ENCODE data around the gene LPP. TPM values are rescaled to one million over a fixed set of nuclear protein-coding genes. Genes with fewer than 3 reads are reported as not detected.
"Not testable (repeated sequence)": the region's sequence is repeated elsewhere in the genome, so short reads cannot be mapped to it uniquely, and the experiment has no call there.

Gene LPP
- total RNA-seq, 1 experiment from 2014 or later = 264 TPM

DNA sequence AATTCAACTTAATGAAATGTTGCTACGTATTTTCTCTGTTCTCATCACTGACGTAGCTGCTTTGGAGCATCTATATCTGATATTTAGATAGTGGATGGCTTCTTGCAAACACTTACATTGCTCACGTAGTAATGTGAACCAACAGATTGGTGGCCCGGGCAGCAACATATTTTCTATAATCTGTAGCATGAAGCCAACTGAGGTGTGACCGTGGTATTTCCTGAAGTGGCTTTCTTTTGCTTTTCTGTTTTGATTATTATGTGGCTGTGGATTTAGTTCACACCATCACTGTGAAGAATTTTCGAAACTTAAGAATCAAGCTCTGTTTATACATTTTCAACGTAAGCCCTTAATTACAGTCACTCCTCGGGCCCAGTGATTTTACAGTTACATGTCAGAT is 288.5 kb downstream of the LPP start:
- TF ChIP-seq, protein P1, sequence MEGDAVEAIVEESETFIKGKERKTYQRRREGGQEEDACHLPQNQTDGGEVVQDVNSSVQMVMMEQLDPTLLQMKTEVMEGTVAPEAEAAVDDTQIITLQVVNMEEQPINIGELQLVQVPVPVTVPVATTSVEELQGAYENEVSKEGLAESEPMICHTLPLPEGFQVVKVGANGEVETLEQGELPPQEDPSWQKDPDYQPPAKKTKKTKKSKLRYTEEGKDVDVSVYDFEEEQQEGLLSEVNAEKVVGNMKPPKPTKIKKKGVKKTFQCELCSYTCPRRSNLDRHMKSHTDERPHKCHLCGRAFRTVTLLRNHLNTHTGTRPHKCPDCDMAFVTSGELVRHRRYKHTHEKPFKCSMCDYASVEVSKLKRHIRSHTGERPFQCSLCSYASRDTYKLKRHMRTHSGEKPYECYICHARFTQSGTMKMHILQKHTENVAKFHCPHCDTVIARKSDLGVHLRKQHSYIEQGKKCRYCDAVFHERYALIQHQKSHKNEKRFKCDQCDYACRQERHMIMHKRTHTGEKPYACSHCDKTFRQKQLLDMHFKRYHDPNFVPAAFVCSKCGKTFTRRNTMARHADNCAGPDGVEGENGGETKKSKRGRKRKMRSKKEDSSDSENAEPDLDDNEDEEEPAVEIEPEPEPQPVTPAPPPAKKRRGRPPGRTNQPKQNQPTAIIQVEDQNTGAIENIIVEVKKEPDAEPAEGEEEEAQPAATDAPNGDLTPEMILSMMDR (IDR thresholded peaks at IDR 0.05; ENCODE audit: unreplicated experiment) = no peak
- H3K27me3 Mint-ChIP-seq (ENCODE audit: unreplicated experiment) = no peaks in the 10 kb centered on the region
- peaks cover 30% of the 10 kb centered on the region for H3K4me1 Mint-ChIP-seq (ENCODE audit: low read depth, unreplicated experiment)
- no peak overlapping the region for H3K27ac Mint-ChIP-seq (ENCODE audit: unreplicated experiment)
- no peak for DNase-seq
- no peak overlapping the region for H3K4me3 Mint-ChIP-seq (ENCODE audit: low read depth, unreplicated experiment)
- no TSS peak for BruUV-seq (replicated peaks)
- H3K36me3 Mint-ChIP-seq (ENCODE audit: insufficient read depth, unreplicated experiment) = peaks cover 4% of the 10 kb centered on the region
- intact Hi-C loops (cut with micrococcal nuclease; ENCODE audit: unreplicated experiment) = no loop called here
- H3K9me3 Mint-ChIP-seq (ENCODE audit: low read depth, unreplicated experiment) = no peaks in the 10 kb centered on the region
- CTCF ChIA-PET = no interaction called here

DNA sequence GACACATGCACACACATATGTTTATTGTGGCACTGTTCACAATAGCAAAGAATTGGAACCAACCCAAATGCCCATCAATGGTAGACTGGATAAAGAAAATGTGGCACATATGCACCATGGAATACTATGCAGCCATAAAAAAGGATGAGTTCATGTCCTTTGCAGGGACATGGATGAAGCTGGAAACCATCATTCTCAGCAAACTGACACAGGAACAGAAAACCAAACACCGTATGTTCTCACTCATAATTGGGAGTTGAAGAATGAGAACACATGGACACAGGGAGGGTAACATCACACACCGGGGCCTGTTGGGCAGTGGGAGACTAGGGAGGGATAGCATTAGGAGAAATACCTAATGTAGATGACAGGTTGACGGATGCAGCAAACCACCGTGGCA is 291.2 kb downstream of the LPP start:
- intact Hi-C loops (cut with micrococcal nuclease; ENCODE audit: unreplicated experiment); H3K9me3 Mint-ChIP-seq (ENCODE audit: low read depth, unreplicated experiment): not testable (repeated sequence)

DNA sequence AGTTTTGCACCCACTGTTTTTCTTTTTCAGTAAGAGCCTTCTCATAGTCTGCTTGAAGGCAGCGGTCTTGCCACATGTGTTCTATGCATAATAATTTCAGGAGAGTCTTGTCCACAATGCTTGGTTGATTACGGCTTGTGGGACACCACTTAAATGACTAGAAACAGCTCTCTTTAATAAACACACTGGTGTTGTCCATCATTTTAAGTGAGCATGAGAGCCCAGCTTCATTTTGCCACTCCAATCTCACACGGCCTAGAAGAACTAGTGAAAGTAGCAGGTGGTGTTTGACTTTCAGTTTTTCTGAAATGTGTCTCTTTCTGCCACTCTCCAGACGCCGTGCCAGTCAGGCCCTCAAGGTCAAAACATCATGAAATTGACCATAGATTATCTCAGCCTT is 292.1 kb downstream of the LPP start:
- CTCF ChIA-PET = no interaction called here
- Mint-ChIP-seq H3K4me3 (ENCODE audit: low read depth, unreplicated experiment) (no peak overlapping the region), H3K27ac (ENCODE audit: unreplicated experiment) (no peak overlapping the region), H3K4me1 (ENCODE audit: low read depth, unreplicated experiment) (no peaks in the 10 kb centered on the region), H3K27me3 (ENCODE audit: unreplicated experiment) (no peaks in the 10 kb centered on the region), H3K36me3 (ENCODE audit: insufficient read depth, unreplicated experiment) (no peaks in the 10 kb centered on the region), H3K9me3 (ENCODE audit: low read depth, unreplicated experiment) (no peaks in the 10 kb centered on the region)
- no TSS peak for BruUV-seq (replicated peaks)
- DNase-seq = no peak
- TF ChIP-seq, protein P1 (IDR thresholded peaks at IDR 0.05; ENCODE audit: unreplicated experiment) = no peak
- intact Hi-C loops (cut with micrococcal nuclease; ENCODE audit: unreplicated experiment) = no loop called here

More for the DNA sequence above, 291.2 kb downstream of the LPP start:
- H3K4me3 Mint-ChIP-seq (ENCODE audit: low read depth, unreplicated experiment); H3K4me1 Mint-ChIP-seq (ENCODE audit: low read depth, unreplicated experiment); BruUV-seq (replicated peaks); CTCF ChIA-PET; H3K27me3 Mint-ChIP-seq (ENCODE audit: unreplicated experiment); DNase-seq; H3K27ac Mint-ChIP-seq (ENCODE audit: unreplicated experiment); H3K36me3 Mint-ChIP-seq (ENCODE audit: insufficient read depth, unreplicated experiment): not testable (repeated sequence)

DNA sequence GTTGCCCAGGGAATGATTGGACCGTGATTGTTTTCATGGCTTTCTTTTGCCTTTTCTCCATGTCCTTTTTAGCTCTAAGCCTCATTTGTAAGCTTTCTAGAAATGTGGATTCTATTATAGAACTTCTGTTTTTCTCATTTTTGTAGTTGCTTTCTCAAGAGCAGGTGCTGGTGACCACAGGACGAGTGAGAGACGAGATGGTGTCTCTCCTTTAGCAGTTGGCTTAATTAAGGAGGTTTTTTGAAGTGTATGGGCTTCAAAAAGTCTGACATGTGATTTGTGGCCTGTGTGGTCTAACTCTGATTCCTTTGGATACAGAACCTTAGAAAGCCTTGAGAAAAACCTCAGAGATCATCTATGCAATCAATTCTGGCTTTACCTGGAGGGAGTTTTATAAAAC is 292.8 kb downstream of the LPP start:
- Mint-ChIP-seq H3K4me3 (ENCODE audit: low read depth, unreplicated experiment) (no peak overlapping the region), H3K27me3 (ENCODE audit: unreplicated experiment) (no peaks in the 10 kb centered on the region), H3K36me3 (ENCODE audit: insufficient read depth, unreplicated experiment) (no peaks in the 10 kb centered on the region), H3K4me1 (ENCODE audit: low read depth, unreplicated experiment) (no peaks in the 10 kb centered on the region), H3K27ac (ENCODE audit: unreplicated experiment) (no peak overlapping the region), H3K9me3 (ENCODE audit: low read depth, unreplicated experiment) (no peaks in the 10 kb centered on the region)
- TF ChIP-seq, protein P1 (IDR thresholded peaks at IDR 0.05; ENCODE audit: unreplicated experiment) = no peak
- intact Hi-C loops (cut with micrococcal nuclease; ENCODE audit: unreplicated experiment) = no loop called here
- no peak for DNase-seq
- BruUV-seq (replicated peaks) = no TSS peak
- CTCF ChIA-PET = interaction anchor here (0.6 to 0.7 kb wide), 2 partner anchors 148 to 282 kb away, joined by 3 read pairs; no protein-coding TSS in a partner anchor

- CTCF ChIA-PET = no interaction called here
- no peak overlapping the region for H3K27ac Mint-ChIP-seq (ENCODE audit: unreplicated experiment)
- no TSS peak for BruUV-seq (replicated peaks)
- TF ChIP-seq, protein P1 (IDR thresholded peaks at IDR 0.05; ENCODE audit: unreplicated experiment) = no peak
- intact Hi-C loops (cut with micrococcal nuclease; ENCODE audit: unreplicated experiment) = no loop called here
- no peaks in the 10 kb centered on the region for H3K9me3 Mint-ChIP-seq (ENCODE audit: low read depth, unreplicated experiment)
- no peak overlapping the region for H3K4me3 Mint-ChIP-seq (ENCODE audit: low read depth, unreplicated experiment)
- no peaks in the 10 kb centered on the region for H3K36me3 Mint-ChIP-seq (ENCODE audit: insufficient read depth, unreplicated experiment)
- H3K4me1 Mint-ChIP-seq (ENCODE audit: low read depth, unreplicated experiment) = peaks cover 12% of the 10 kb centered on the region
- no peak for DNase-seq
- H3K27me3 Mint-ChIP-seq (ENCODE audit: unreplicated experiment) = no peaks in the 10 kb centered on the region
These were observed 294.9 kb downstream of the LPP start for GRCh38 chr3:188448813-188449212.
